Erythroblast (primary cell): ENCODE data around the gene GP1BA.

ENCODE experiments used
- GATA1 ChIP-seq: IDR thresholded peaks from 2 replicates; pipeline ENCODE4 v1.6.1; 2011; ENCODE audit warnings: low read depth, mild to moderate bottlenecking, control low read depth, low read length, moderate library complexity
- POLR2A ChIP-seq: IDR thresholded peaks from 2 replicates; pipeline ENCODE4 v1.6.1; 2011; ENCODE audit warnings: mild to moderate bottlenecking, low read length

GRCh38 chr17:4902540-4902939 lies 29.5 kb upstream of the GP1BA start:
- TF ChIP-seq POLR2A = no peak
- no peak for TF ChIP-seq GATA1
